ENCODE results near the gene CEACAM18.

GRCh38 chr19:51503896-51504295 lies 25.6 kb downstream of the CEACAM18 start:
- TF ChIP-seq CTCF (IDR thresholded peaks at IDR 0.05) (no peak), POLR2A (IDR thresholded peaks at IDR 0.05) (no peak), POLR2AphosphoS5 (IDR thresholded peaks at IDR 0.05) (no peak)
